Erythroblast (primary cell): Measurements from ENCODE around the gene GJA4.

ENCODE experiments used
- GATA1 ChIP-seq: IDR thresholded peaks from 2 replicates; pipeline ENCODE4 v1.6.1; 2011; ENCODE audit warnings: low read depth, mild to moderate bottlenecking, control low read depth, low read length, moderate library complexity
- POLR2A ChIP-seq: IDR thresholded peaks from 2 replicates; pipeline ENCODE4 v1.6.1; 2011; ENCODE audit warnings: mild to moderate bottlenecking, low read length

GRCh38 chr1:34795916-34796315 is 3.1 kb downstream of the GJA4 start:
- TF ChIP-seq POLR2A = no peak
- no peak for TF ChIP-seq GATA1
